ENCODE data around the gene TNS2.
"Not testable (repeated sequence)": the region's sequence is repeated elsewhere in the genome, so short reads cannot be mapped to it uniquely, and the experiment has no call there.

GRCh38 chr12:53095596-53095895, 45.7 kb downstream of the TNS2 start:
- TF ChIP-seq CTCF (IDR thresholded peaks at IDR 0.05; ENCODE audit: low read length); EZH2 (IDR thresholded peaks at IDR 0.05; ENCODE audit: borderline replicate concordance, low read length): not testable (repeated sequence)
